NCI-H510A treated with DMSO at 0.1 percent for 48 hours (cell line): ENCODE measurements around the gene MNX1.

Experiments
- DNase-seq: peaks from one replicate; lab custom pipeline; 2025; lab: John Stamatoyannopoulos, UW

The MNX1 gene

GRCh38 chr7:157032644-157033482, 22.4 kb upstream of the MNX1 start:
- no peak for DNase-seq

- no peak for DNase-seq
These were observed 21.7 kb upstream of the MNX1 start for GRCh38 chr7:157032128-157032527.

- no peak for DNase-seq
These were observed 17.9 kb upstream of the MNX1 start for GRCh38 chr7:157028199-157028903.

- DNase-seq, result peak; percentile 40
These were observed 17.2 kb upstream of the MNX1 start for GRCh38 chr7:157027568-157028198.

GRCh38 chr7:157024716-157025115, 14.3 kb upstream of the MNX1 start:
- no peak for DNase-seq

GRCh38 chr7:157023589-157023905, 13.1 kb upstream of the MNX1 start:
- DNase-seq, result no peak

- DNase-seq, result peak; percentile 55
These were observed 12.5 kb upstream of the MNX1 start for GRCh38 chr7:157022681-157023588.

- DNase-seq, result no peak
These were observed 11.6 kb upstream of the MNX1 start for GRCh38 chr7:157021871-157022680.

- no peak for DNase-seq
These were observed 10.8 kb upstream of the MNX1 start for GRCh38 chr7:157021071-157021870.

GRCh38 chr7:157020514-157021070, 10.1 kb upstream of the MNX1 start:
- DNase-seq, result no peak

GRCh38 chr7:157019718-157020451, 9.4 kb upstream of the MNX1 start:
- no peak for DNase-seq

GRCh38 chr7:157018997-157019608, 8.6 kb upstream of the MNX1 start:
- DNase-seq, result no peak

- DNase-seq, result no peak
These were observed 8.0 kb upstream of the MNX1 start for GRCh38 chr7:157018328-157018996.

- DNase-seq, result no peak
These were observed 7.3 kb upstream of the MNX1 start for GRCh38 chr7:157017603-157018327.

- DNase-seq, result no peak
These were observed 6.7 kb upstream of the MNX1 start for GRCh38 chr7:157017149-157017548.

GRCh38 chr7:157016352-157017041, 6.0 kb upstream of the MNX1 start:
- peak; percentile 87 for DNase-seq

- no peak for DNase-seq
These were observed 5.5 kb upstream of the MNX1 start for GRCh38 chr7:157016024-157016351.
